Ascending aorta (tissue), 2 donors: ENCODE measurements around the gene SLC11A1. TPM values are rescaled to one million over a fixed set of nuclear protein-coding genes. Genes with fewer than 3 reads are reported as not detected.

ENCODE experiments used
- DNase-seq, 2 donors: peaks; one replicate each; pipeline ENCODE4 v3.0.0-alpha.2; 2019; ENCODE audit warnings: low spot score in 2 of 2
- H3K27ac ChIP-seq, 2 donors: fragments of 200-600 bp; sonication (generic); one replicate each; pipeline ENCODE4 v1.5.1; 2016 to 2017; ENCODE audit warnings: mild to moderate bottlenecking in 1 of 2
- H3K27me3 ChIP-seq: fragments of 200-600 bp; sonication (generic); one replicate; pipeline ENCODE4 v1.5.1; 2017
- H3K36me3 ChIP-seq, 2 donors: fragments of 200-600 bp; sonication (generic); one replicate each; pipeline ENCODE4 v1.5.1; 2016
- H3K4me1 ChIP-seq, 2 donors: fragments of 200-600 bp; sonication (generic); one replicate each; pipeline ENCODE4 v1.5.1; 2016 to 2017; ENCODE audit warnings: mild to moderate bottlenecking in 1 of 2
- H3K4me3 ChIP-seq, 2 donors: fragments of 200-600 bp; sonication (generic); one replicate each; pipeline ENCODE4 v1.5.1; 2016 to 2017; ENCODE audit warnings: mild to moderate bottlenecking in 1 of 2
- H3K9me3 ChIP-seq, 2 donors: fragments of 200-600 bp; sonication (generic); one replicate each; pipeline ENCODE4 v1.5.1; 2016
- intact Hi-C: fragments of 100-400 bp; cut with DNase I; formaldehyde crosslinking; loops from one replicate; pipeline ENCODE4 v1.15.1; 2023
- total RNA-seq: library from RNA; depleted of rRNA; stranded (reverse); fragments of >200 nt; gene quantifications from one replicate; pipeline ENCODE4 v1.1.0, GENCODE V29; 2016
- TF ChIP-seq, protein P1 (sequence below), 3 experiments: fragments of 200-600 bp in 2 of 3; fragments of 450-650 bp in 1 of 3; sonication (generic) in 2 of 3; IDR thresholded peaks; one replicate each; pipeline ENCODE4 v1.5.1; 2016 to 2019; ENCODE audit warnings: antibody characterized with exemption in 3 of 3, mild to moderate bottlenecking in 1 of 3, moderate library complexity in 1 of 3

The SLC11A1 gene
- total RNA-seq, 1 donor from 2014 or later = 16.4 TPM

DNA sequence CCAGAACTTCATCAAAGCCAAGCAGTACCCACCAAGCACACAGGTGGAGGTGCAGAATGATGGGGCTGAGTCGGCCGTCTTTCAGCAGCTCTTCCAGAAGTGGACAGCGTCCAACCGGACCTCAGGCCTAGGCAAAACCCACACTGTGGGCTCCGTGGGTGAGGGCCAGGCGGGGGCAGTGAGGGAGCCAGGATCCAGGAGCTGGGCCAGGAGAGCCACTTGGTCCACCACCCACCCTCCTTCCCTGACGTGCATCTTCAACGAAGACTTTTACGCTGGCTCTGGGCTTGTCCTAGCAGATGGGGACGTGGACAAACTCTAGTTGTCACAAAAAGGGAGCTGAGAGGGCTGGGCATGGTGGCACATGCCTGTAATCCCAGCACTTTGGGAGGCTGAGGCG, 48.6 kb downstream of the SLC11A1 start:
- H3K4me1 ChIP-seq = no peaks in the 10 kb centered on the region
- intact Hi-C loops = no loop called here
- no peaks in the 10 kb centered on the region for H3K9me3 ChIP-seq
- H3K4me3 ChIP-seq = no peak overlapping the region
- no peaks in the 10 kb centered on the region for H3K27me3 ChIP-seq
- DNase-seq = no peak
- TF ChIP-seq, protein P1, sequence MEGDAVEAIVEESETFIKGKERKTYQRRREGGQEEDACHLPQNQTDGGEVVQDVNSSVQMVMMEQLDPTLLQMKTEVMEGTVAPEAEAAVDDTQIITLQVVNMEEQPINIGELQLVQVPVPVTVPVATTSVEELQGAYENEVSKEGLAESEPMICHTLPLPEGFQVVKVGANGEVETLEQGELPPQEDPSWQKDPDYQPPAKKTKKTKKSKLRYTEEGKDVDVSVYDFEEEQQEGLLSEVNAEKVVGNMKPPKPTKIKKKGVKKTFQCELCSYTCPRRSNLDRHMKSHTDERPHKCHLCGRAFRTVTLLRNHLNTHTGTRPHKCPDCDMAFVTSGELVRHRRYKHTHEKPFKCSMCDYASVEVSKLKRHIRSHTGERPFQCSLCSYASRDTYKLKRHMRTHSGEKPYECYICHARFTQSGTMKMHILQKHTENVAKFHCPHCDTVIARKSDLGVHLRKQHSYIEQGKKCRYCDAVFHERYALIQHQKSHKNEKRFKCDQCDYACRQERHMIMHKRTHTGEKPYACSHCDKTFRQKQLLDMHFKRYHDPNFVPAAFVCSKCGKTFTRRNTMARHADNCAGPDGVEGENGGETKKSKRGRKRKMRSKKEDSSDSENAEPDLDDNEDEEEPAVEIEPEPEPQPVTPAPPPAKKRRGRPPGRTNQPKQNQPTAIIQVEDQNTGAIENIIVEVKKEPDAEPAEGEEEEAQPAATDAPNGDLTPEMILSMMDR (IDR thresholded peaks at IDR 0.05) = no peak
- no peak overlapping the region for H3K27ac ChIP-seq
- H3K36me3 ChIP-seq = no peaks in the 10 kb centered on the region

DNA sequence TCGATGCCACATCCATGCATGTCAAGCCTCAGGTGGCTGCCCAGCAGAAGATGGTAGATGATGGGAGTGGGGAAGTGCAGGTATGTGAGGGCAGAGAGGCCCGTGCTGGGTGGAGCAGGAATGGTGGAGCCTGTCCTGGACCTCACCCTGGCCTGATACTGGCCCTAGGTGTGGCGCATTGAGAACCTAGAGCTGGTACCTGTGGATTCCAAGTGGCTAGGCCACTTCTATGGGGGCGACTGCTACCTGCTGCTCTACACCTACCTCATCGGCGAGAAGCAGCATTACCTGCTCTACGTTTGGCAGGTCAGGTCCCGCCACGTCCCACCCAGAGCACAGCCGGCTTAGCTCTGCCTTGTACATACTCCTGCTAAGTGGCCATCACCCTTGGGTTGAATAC, 49.8 kb downstream of the SLC11A1 start:
- H3K27me3 ChIP-seq = no peaks in the 10 kb centered on the region
- no peak overlapping the region for H3K4me3 ChIP-seq
- TF ChIP-seq, protein P1 (IDR thresholded peaks at IDR 0.05) = no peak
- no peak overlapping the region for H3K27ac ChIP-seq
- intact Hi-C loops = no loop called here
- H3K9me3 ChIP-seq = no peaks in the 10 kb centered on the region
- no peaks in the 10 kb centered on the region for H3K4me1 ChIP-seq
- DNase-seq = peak in 1 of 2 donors; percentile 58
- H3K36me3 ChIP-seq = no peaks in the 10 kb centered on the region

DNA sequence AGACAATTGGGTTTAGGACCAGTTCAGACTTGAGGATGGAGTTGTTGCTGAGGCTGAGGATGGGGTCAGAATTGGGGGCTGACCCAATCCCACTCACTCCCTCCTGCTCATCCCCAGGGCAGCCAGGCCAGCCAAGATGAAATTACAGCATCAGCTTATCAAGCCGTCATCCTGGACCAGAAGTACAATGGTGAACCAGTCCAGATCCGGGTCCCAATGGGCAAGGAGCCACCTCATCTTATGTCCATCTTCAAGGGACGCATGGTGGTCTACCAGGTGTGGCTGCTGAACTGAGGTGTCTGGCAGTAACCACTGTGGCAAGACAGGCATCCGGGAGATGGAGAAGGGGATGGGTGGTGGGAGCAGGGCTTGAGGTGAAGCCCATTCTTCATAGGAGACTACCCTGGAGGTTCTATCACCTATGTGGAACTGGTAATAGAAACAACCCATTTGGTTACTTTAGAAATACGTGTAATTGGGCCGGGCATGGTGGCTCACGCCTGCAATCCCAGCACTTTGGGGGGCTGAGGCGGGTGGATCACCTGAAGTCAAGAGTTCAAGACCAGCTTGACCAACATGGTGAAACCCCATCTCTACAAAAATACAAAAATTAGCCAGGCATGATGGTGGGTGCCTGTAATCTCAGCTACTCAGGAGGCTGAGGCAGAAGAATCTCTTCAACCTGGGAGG, 50.7 kb downstream of the SLC11A1 start:
- TF ChIP-seq, protein P1 (IDR thresholded peaks at IDR 0.05) = no peak
- H3K9me3 ChIP-seq = no peaks in the 10 kb centered on the region
- intact Hi-C loops = no loop called here
- H3K4me3 ChIP-seq = no peak overlapping the region
- H3K4me1 ChIP-seq = no peaks in the 10 kb centered on the region
- no peak overlapping the region for H3K27ac ChIP-seq
- no peaks in the 10 kb centered on the region for H3K36me3 ChIP-seq
- peak in 1 of 2 donors; percentile 41 for DNase-seq
- no peaks in the 10 kb centered on the region for H3K27me3 ChIP-seq

DNA sequence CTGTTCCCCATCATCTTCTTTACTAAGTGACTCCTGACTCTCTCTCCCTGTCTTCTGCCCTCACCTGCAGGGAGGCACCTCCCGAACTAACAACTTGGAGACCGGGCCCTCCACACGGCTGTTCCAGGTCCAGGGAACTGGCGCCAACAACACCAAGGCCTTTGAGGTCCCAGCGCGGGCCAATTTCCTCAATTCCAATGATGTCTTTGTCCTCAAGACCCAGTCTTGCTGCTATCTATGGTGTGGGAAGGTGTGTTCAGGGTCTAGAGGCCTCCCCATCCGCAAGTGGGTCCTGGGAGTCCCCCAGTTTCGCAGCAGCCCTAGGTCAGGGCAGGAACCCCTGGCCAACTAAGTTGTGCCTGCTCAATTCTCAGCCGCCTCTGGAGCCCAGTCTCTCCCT, 52.4 kb downstream of the SLC11A1 start:
- peak in 1 of 2 donors; percentile 24 for DNase-seq
- intact Hi-C loops = no loop called here
- Histone ChIP-seq H3K4me1 (no peaks in the 10 kb centered on the region), H3K4me3 (no peak overlapping the region), H3K36me3 (no peaks in the 10 kb centered on the region), H3K9me3 (no peaks in the 10 kb centered on the region), H3K27ac (no peak overlapping the region), H3K27me3 (no peaks in the 10 kb centered on the region)
- TF ChIP-seq, protein P1 (IDR thresholded peaks at IDR 0.05) = no peak

DNA sequence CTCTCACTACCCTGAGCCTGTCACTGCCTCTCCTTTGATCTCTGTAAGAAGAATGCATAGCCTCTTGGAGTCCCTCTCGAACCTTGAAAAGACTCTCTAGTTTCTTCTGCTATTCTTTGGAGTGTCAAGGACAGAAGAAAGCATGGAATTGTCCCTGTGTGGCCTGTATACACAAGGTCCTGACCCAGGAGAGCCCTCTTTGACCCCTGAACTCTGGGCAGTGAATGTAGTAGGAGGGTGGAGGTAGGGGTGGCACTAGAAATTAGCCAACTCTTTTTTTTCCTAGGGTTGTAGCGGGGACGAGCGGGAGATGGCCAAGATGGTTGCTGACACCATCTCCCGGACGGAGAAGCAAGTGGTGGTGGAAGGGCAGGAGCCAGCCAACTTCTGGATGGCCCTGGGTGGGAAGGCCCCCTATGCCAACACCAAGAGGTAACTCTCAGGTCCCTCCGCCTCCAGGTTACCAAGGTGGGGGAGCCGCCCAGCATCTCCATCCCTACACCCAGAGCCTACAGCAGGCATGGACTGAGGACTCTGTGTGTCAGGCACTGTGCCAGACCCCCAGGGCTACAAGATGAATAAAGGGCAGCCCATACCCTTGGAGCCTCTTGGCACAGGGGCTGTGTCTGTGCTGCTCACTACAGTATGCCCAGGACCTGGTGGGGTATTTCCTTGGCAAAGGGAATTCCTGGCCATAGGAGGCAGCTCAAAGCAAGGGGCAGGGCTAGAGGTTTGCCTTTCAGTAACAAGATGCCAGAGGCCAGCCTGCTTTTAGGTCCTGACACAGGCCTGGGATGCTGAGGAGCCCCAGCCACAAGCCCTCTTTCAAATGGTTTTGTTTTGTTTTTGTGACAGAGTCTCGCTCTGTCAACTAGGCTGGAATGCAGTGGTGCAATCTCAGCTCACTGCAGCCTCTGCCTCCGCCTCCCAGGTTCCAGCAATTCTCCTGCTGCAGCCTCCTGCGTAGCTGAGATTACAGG, 53.2 kb downstream of the SLC11A1 start:
- intact Hi-C loops = no loop called here
- H3K36me3 ChIP-seq = no peaks in the 10 kb centered on the region
- no peak overlapping the region for H3K27ac ChIP-seq
- H3K4me1 ChIP-seq = no peaks in the 10 kb centered on the region
- no peaks in the 10 kb centered on the region for H3K9me3 ChIP-seq
- TF ChIP-seq, protein P1 (IDR thresholded peaks at IDR 0.05) = no peak
- no peak overlapping the region for H3K4me3 ChIP-seq
- H3K27me3 ChIP-seq = no peaks in the 10 kb centered on the region
- peak in 1 of 2 donors; percentile 42 for DNase-seq
